ENCODE measurements around the gene ITPR1.
"Not testable (repeated sequence)": the region's sequence is repeated elsewhere in the genome, so short reads cannot be mapped to it uniquely, and the experiment has no call there.

ITPR1 gene

DNA sequence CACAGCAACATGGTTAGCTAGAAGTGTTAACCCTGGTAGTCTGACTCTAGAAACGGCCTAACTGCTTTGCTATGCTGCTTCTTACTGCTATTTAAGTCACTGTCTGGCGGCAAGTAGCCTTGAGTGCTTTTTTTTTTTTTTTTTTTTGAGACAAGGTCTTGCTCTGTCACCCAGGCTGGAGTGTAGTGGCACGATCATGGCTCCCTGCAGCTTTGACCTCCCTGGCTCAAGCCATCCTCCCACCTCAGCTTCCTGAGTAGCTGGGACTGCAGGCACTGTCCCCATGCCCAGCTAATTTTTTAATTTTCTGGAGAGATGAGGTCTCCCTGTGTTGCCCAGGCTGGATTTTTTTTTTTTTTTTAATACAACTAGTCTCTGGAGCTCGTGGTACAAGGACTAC, 93.2 kb downstream of the ITPR1 start:
- Mint-ChIP-seq H3K27me3 (no peaks in the 10 kb centered on the region), H3K4me3 (no peak overlapping the region), H3K36me3 (peaks cover 11% of the 10 kb centered on the region), H3K9me3 (no peaks in the 10 kb centered on the region), H3K27ac (no peak overlapping the region), H3K4me1 (peaks cover 60% of the 10 kb centered on the region)
- DNase-seq (ENCODE audit: low spot score in 2 of 2) (no peak), ATAC-seq (ENCODE audit: low read depth) (no peak)

DNA sequence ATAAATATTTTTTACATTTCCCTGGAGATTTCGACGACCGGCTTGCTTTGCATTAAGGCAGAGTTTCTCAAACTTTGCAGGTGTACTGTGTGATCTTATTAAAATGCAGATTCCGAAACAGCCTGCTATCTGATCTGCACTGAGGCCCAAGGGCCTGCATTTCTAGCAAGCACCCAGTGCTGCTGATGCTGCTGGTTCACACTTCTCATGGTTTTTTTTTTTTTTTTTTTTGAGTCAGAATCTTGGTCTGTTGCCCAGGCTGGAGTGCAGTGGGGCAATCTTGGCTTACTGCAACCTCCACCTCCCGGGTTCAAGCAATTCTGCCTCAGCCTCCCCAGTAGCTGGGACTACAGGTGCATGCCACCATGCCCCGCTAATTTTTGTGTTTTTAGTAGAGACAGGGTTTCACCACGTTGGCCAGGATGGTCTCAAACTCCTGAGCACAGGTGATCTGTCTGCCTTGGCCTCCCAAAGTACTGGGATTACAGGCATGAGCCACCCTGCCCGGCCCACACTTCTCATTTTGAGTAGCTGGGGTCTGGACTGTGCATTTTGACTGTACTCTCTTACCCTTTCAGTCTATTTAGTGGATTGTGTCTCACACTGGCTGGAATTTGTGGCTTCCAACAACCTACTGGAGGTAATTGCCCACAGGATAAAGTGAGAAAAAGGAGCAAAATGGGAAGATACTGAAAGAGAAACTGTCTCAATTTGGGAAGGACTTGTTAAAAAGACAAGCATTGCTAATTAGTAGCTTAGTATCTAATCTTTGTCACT, 94.1 kb downstream of the ITPR1 start:
- peaks cover 61% of the 10 kb centered on the region for H3K4me1 Mint-ChIP-seq
- peak overlapping the region; percentile 18 for H3K27ac Mint-ChIP-seq
- DNase-seq (ENCODE audit: low spot score in 2 of 2): no peak
- H3K36me3 Mint-ChIP-seq: peaks cover 11% of the 10 kb centered on the region
- H3K27me3 Mint-ChIP-seq: no peaks in the 10 kb centered on the region
- H3K4me3 Mint-ChIP-seq: no peak overlapping the region
- no peaks in the 10 kb centered on the region for H3K9me3 Mint-ChIP-seq
- no peak for ATAC-seq (ENCODE audit: low read depth)

DNA sequence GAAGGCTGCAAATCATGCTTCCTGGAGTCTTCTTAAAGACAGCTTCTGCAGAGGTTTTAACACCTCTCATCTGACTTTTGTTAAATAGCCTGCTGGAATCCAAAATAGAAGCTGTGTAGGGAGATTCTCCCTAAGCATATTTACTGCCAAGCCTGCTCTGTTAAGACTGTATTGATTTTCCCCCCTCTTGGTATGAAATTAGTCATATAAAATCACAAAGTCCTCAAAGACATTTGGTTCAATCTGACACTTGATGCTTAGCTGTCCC, 94.6 kb downstream of the ITPR1 start:
- ATAC-seq (ENCODE audit: low read depth): no peak
- Mint-ChIP-seq H3K27ac (peak overlapping the region; percentile 12), H3K4me3 (no peak overlapping the region), H3K36me3 (peaks cover 13% of the 10 kb centered on the region), H3K27me3 (no peaks in the 10 kb centered on the region), H3K4me1 (peaks cover 61% of the 10 kb centered on the region), H3K9me3 (no peaks in the 10 kb centered on the region)
- DNase-seq (ENCODE audit: low spot score in 2 of 2): no peak

GRCh38 chr3:4588466-4588865, 95.3 kb downstream of the ITPR1 start:
- peaks cover 63% of the 10 kb centered on the region for H3K4me1 Mint-ChIP-seq
- ATAC-seq (ENCODE audit: low read depth) (no peak), DNase-seq (ENCODE audit: low spot score in 2 of 2) (no peak)
- H3K4me3 Mint-ChIP-seq: no peak overlapping the region
- H3K36me3 Mint-ChIP-seq: peaks cover 13% of the 10 kb centered on the region
- H3K9me3 Mint-ChIP-seq: no peaks in the 10 kb centered on the region
- no peaks in the 10 kb centered on the region for H3K27me3 Mint-ChIP-seq
- H3K27ac Mint-ChIP-seq: peak overlapping the region; percentile 12

DNA sequence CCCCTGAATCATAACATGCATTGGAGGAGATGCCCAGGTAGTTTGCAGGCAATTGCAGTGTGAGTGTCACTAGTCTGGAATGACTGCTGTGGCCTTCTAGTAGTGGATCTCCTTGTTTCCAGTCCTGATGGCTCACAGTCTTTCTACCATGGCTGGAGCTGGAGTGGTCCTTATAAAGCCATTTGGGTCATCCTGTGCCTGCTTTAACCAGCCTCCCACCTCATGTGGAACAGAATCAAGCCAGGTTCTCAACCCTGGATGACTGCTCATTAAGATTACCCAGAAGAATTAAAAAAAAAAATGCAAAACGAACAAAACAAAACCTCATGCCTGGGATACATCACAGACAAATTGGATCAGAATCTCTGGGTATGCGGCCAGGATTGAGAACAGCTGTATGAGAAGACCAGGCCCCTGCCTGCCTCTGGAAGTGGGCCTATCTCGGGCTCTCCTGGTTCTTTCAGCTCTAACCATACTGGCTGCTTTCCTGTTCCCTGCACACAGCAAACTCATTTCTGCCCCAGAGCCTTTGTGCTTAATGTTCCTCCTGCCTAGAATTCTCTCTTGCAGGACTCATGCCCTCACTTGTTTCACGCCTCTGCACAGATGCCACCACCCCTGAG, 96.4 kb downstream of the ITPR1 start:
- peaks cover 14% of the 10 kb centered on the region for H3K36me3 Mint-ChIP-seq
- no peaks in the 10 kb centered on the region for H3K9me3 Mint-ChIP-seq
- peak overlapping the region; percentile 12 for H3K27ac Mint-ChIP-seq
- DNase-seq (ENCODE audit: low spot score in 2 of 2): no peak
- H3K4me3 Mint-ChIP-seq: no peak overlapping the region
- H3K27me3 Mint-ChIP-seq: no peaks in the 10 kb centered on the region
- no peak for ATAC-seq (ENCODE audit: low read depth)
- peaks cover 62% of the 10 kb centered on the region for H3K4me1 Mint-ChIP-seq

DNA sequence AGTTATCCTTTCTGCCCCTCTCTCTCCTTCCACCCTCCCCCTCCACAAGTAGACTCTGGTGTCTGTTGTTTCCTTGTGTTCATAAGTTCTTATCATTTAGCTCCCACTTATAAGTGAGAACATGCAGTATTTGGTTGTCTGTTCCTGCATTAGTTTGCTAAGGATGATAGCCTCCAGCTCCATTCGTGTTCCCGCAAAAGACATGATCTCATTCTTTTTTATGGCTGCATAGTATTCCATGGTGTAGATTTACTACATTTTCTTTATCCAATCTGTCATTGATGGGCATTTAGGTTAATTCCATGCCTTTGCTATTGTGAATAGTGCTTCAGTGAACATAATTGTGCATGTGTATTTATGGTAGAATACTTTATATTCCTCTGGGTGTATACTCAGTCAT, 97.7 kb downstream of the ITPR1 start:
- H3K27ac Mint-ChIP-seq; H3K9me3 Mint-ChIP-seq; DNase-seq (ENCODE audit: low spot score in 2 of 2); ATAC-seq (ENCODE audit: low read depth); H3K27me3 Mint-ChIP-seq; H3K4me3 Mint-ChIP-seq: not testable (repeated sequence)
- peaks cover 62% of the 10 kb centered on the region for H3K4me1 Mint-ChIP-seq
- H3K36me3 Mint-ChIP-seq: peaks cover 14% of the 10 kb centered on the region

DNA sequence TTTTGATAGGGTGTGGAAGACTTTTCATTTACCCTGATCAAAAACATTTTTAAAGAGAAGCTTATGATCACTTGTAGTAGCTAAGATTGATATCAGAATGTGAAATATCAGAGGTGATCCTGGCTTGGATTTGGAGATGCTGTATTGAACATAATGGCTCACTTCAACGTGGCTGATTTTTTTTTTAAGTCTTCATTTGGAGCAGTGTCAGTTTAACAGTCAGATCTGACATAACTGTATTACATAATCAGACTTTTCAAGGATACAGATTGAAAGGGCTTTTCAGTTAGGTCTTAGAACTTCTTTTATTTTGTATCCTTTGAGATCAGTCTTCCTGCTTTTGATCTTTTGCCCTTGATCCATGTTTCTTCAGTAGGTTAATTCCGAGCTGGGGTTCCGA, 98.5 kb downstream of the ITPR1 start:
- H3K4me3 Mint-ChIP-seq: no peak overlapping the region
- no peak overlapping the region for H3K27ac Mint-ChIP-seq
- no peaks in the 10 kb centered on the region for H3K27me3 Mint-ChIP-seq
- ATAC-seq (ENCODE audit: low read depth) (no peak), DNase-seq (ENCODE audit: low spot score in 2 of 2) (no peak)
- peaks cover 13% of the 10 kb centered on the region for H3K36me3 Mint-ChIP-seq
- H3K4me1 Mint-ChIP-seq: peaks cover 59% of the 10 kb centered on the region
- H3K9me3 Mint-ChIP-seq: no peaks in the 10 kb centered on the region

GRCh38 chr3:4593014-4593413, 99.9 kb downstream of the ITPR1 start:
- H3K27me3 Mint-ChIP-seq: no peaks in the 10 kb centered on the region
- DNase-seq (ENCODE audit: low spot score in 2 of 2): no peak
- H3K4me3 Mint-ChIP-seq: no peak overlapping the region
- ATAC-seq (ENCODE audit: low read depth): no peak
- peaks cover 59% of the 10 kb centered on the region for H3K4me1 Mint-ChIP-seq
- peaks cover 11% of the 10 kb centered on the region for H3K36me3 Mint-ChIP-seq
- no peak overlapping the region for H3K27ac Mint-ChIP-seq
- no peaks in the 10 kb centered on the region for H3K9me3 Mint-ChIP-seq

DNA sequence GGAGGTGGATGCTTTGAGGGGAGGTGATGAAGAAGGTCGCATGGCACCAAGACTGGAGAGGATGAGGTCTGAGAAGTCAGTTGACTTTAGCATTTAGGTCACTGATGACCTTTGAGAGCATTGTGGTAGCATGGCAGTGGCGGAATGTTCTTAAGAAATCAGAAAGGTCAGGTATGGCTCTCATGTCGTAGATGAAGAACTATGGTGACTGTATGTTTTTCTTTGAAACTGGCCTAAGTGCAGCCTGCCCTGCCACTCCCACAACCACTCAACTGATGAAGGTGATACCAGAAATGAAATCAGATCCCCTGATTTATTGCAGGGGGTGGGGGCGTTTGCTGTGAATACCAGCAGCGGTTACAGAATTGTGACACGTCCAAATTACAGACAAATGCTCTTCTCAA, 102.6 kb downstream of the ITPR1 start:
- H3K4me1 Mint-ChIP-seq: peaks cover 57% of the 10 kb centered on the region
- peaks cover 12% of the 10 kb centered on the region for H3K36me3 Mint-ChIP-seq
- no peak overlapping the region for H3K4me3 Mint-ChIP-seq
- H3K27me3 Mint-ChIP-seq: no peaks in the 10 kb centered on the region
- no peak overlapping the region for H3K27ac Mint-ChIP-seq
- H3K9me3 Mint-ChIP-seq: no peaks in the 10 kb centered on the region
- ATAC-seq (ENCODE audit: low read depth) (no peak), DNase-seq (ENCODE audit: low spot score in 2 of 2) (no peak)

GRCh38 chr3:4596612-4597011, 103.5 kb downstream of the ITPR1 start:
- ATAC-seq (ENCODE audit: low read depth): no peak
- Mint-ChIP-seq H3K27me3 (no peaks in the 10 kb centered on the region), H3K4me3 (no peak overlapping the region), H3K27ac (peak overlapping the region; percentile 56), H3K36me3 (peaks cover 14% of the 10 kb centered on the region), H3K9me3 (peaks cover 1% of the 10 kb centered on the region), H3K4me1 (peaks cover 55% of the 10 kb centered on the region)
- no peak for DNase-seq (ENCODE audit: low spot score in 2 of 2)

DNA sequence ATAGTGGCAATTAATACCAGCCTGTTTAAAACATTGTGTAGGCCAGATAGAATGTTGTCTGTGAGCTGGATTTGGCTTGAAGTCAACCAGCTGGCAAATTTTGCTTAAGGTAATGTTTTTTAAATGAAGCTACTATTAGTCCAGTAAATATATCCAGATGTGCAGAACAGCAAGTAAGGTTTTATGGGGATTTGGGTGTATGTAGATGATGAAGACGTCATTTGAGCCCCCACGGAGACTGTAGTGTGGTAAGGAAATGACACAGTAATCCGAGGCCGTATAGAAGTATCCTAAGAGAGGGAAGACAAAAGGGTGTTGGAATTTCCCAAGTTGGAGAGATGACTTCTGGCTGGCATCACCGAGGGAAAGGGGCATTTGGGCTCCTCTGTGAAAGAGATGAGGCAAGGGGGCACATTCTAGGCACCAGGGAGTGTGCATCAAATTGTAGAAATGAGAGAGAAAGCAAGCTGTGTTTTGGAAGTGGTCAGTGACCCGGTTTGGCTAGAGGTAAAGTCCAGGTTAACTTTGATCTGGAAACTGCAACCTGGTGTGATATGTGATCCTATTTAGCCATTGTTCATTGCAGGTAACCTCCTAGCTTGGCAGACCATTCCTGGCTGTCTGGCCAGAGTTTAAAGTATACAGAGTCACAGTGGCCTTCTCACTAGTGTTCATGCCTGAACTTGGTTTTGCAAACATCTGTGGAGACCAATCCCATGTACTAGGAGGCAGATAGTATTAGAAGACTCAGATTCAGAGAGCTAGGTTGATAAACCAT, 104.2 kb downstream of the ITPR1 start:
- ATAC-seq (ENCODE audit: low read depth) (no peak), DNase-seq (ENCODE audit: low spot score in 2 of 2) (no peak)
- H3K36me3 Mint-ChIP-seq: peaks cover 16% of the 10 kb centered on the region
- no peaks in the 10 kb centered on the region for H3K27me3 Mint-ChIP-seq
- H3K27ac Mint-ChIP-seq: peak overlapping the region; percentile 56
- H3K4me3 Mint-ChIP-seq: no peak overlapping the region
- peaks cover 1% of the 10 kb centered on the region for H3K9me3 Mint-ChIP-seq
- H3K4me1 Mint-ChIP-seq: peaks cover 51% of the 10 kb centered on the region

- H3K27me3 Mint-ChIP-seq; ATAC-seq (ENCODE audit: low read depth); DNase-seq (ENCODE audit: low spot score in 2 of 2); H3K9me3 Mint-ChIP-seq; H3K4me3 Mint-ChIP-seq: not testable (repeated sequence)
- H3K36me3 Mint-ChIP-seq: peaks cover 18% of the 10 kb centered on the region
- H3K4me1 Mint-ChIP-seq: peaks cover 48% of the 10 kb centered on the region
- peak overlapping the region; percentile 46 for H3K27ac Mint-ChIP-seq
Observed at GRCh38 chr3:4598232-4598631, 105.1 kb downstream of the ITPR1 start.

DNA sequence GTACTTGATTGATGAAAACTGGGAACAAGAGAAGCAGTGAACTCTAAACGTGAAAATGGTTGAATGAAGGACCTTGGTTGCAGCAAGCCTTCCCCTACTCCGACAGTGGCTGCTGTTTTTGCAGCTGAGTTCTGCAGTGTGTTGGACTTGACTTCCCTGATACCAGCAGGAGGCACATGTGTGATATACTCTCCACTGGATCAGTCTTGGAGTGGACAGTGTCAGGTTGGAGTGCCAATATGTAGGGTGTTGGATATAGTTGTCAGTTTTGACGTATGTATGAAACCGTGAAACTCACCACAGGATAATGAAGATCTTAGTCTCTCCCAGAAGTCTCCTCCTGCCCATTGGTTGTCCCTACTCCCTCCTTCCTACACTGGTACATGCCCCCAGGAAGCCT, 106.5 kb downstream of the ITPR1 start:
- Mint-ChIP-seq H3K27me3 (no peaks in the 10 kb centered on the region), H3K4me1 (peaks cover 48% of the 10 kb centered on the region), H3K36me3 (peaks cover 17% of the 10 kb centered on the region), H3K9me3 (peaks cover 1% of the 10 kb centered on the region), H3K4me3 (no peak overlapping the region), H3K27ac (no peak overlapping the region)
- DNase-seq (ENCODE audit: low spot score in 2 of 2) (no peak), ATAC-seq (ENCODE audit: low read depth) (no peak)

GRCh38 chr3:4600493-4600892, 107.3 kb downstream of the ITPR1 start:
- H3K36me3 Mint-ChIP-seq: peaks cover 16% of the 10 kb centered on the region
- no peaks in the 10 kb centered on the region for H3K27me3 Mint-ChIP-seq
- peaks cover 48% of the 10 kb centered on the region for H3K4me1 Mint-ChIP-seq
- DNase-seq (ENCODE audit: low spot score in 2 of 2): no peak
- no peak overlapping the region for H3K4me3 Mint-ChIP-seq
- ATAC-seq (ENCODE audit: low read depth): no peak
- no peak overlapping the region for H3K27ac Mint-ChIP-seq
- peaks cover 1% of the 10 kb centered on the region for H3K9me3 Mint-ChIP-seq

Data from memory B cell (primary cell).